Pancreas (tissue), 10 donors: ENCODE measurements around the gene ZNF692. TPM values are rescaled to one million over a fixed set of nuclear protein-coding genes. Genes with fewer than 3 reads are reported as not detected.

Source experiments
- ATAC-seq, 4 donors: fragments of 200-7000 bp; cut with Tn5 transposase; one replicate each; pipeline versions ENCODE4 v1.8.0 to v1.9.1; 2020; ENCODE audit warnings: mild to moderate bottlenecking in 4 of 4, moderate library complexity in 4 of 4
- DNase-seq, 6 donors: peaks; one replicate each; pipeline ENCODE4 v3.0.0-alpha.2; 2020
- FAIRE-seq: peaks from 2 replicates; lab custom pipeline; 2012; peaks lifted over from hg19 to GRCh38; lab: Jason Lieb, UNC
- H3K27ac ChIP-seq, 4 donors: fragments of 200-600 bp; sonication (generic); 1 replicate in 3 of 4; 2 replicates in 1 of 4; pipeline versions ENCODE4 v1.5.0 to v1.8.0; 2020
- H3K27me3 ChIP-seq, 4 donors: fragments of 200-600 bp; one replicate each; pipeline ENCODE4 v1.8.0; 2021
- H3K36me3 ChIP-seq, 3 donors: fragments of 200-600 bp; sonication (generic) in 1 of 3; one replicate each; pipeline versions ENCODE4 v1.5.0 to v1.8.0; 2020 to 2021
- H3K4me1 ChIP-seq, 3 donors: fragments of 200-600 bp; one replicate each; pipeline ENCODE4 v1.8.0; 2021
- H3K4me3 ChIP-seq, 4 donors: fragments of 200-600 bp; sonication (generic) in 2 of 4; one replicate each; pipeline versions ENCODE4 v1.5.0 to v1.8.0; 2020 to 2021
- H3K9me3 ChIP-seq, 4 donors: fragments of 200-600 bp; one replicate each; pipeline ENCODE4 v1.8.0; 2021
- WGBS, 2 donors: extraction: QIAGEN DNeasy Blood & Tissue Kit; methylation state at CpG; one replicate each; pipeline ENCODE4 v1.1.7; 2013; 5-methylcytosine and 5-hydroxymethylcytosine counted together
- intact Hi-C, 3 donors: fragments of 100-400 bp; cut with DNase I; formaldehyde crosslinking; loops; one replicate each; pipeline versions ENCODE4 v1.11.1 to v1.14.2; 2022
- polyA plus RNA-seq, 2 donors: library from polyadenylated mRNA; stranded (reverse); fragments of 200-250 nt; gene quantifications; one replicate each; pipeline ENCODE4 v1.2.3, GENCODE V29; 2013
- total RNA-seq, 6 donors: library from RNA; stranded (reverse); fragmentation: NEBNext Ultra II Directional in 4 of 6; extraction: Animal tissue kit (Norgen Biotek cat#: 25700) in 4 of 6; gene quantifications; one replicate each; pipeline versions ENCODE4 v1.2.1 to v1.2.4, GENCODE V29; 2021 to 2023
- TF ChIP-seq, protein P1 (sequence below), 4 donors: fragments of 200-600 bp; sonication (generic) in 3 of 4; IDR thresholded peaks; one replicate each; pipeline versions ENCODE4 v1.5.0 to v1.8.0; 2021; ENCODE audit warnings: antibody characterized with exemption in 4 of 4
- donor health status: healthy with polysubstance abuse.
- donor health status: DM: no; HTN: no; CAD: no; lungs with moderate emphysema.
- donor health status: DM: no; HTN: no; CAD: no.
- donor health status: control.
- donor health status: control.
- donor health status: Bipolar disorder and iron deficiency.
- donor health status: DM: yes; HTN: yes; CAD: no.
- donor health status: DM: no; HTN: no; CAD: no.
- donor health status: DM: no; HTN: no; CAD: no.
- donor health status: DM: yes; HTN: yes; CAD: no.

The ZNF692 gene
- total and polyA plus RNA-seq, 8 donors = 11.9 to 233 (median 21.6) TPM

- ATAC-seq (no peak), FAIRE-seq (no peak), DNase-seq (no peak)
- Histone ChIP-seq H3K27ac (no peak overlapping the region), H3K4me1 (peaks cover 0 to 7% (median 0%) of the 10 kb centered on the region in 3 donors), H3K9me3 (no peaks in the 10 kb centered on the region), H3K36me3 (peaks cover 0 to under 1% (median 0%) of the 10 kb centered on the region in 3 donors), H3K4me3 (no peak overlapping the region), H3K27me3 (no peaks in the 10 kb centered on the region)
- 89 to 91% methylated on average over 8 of the region's 8 CpGs for WGBS, 2 donors
- intact Hi-C loops = no loop called here
- TF ChIP-seq, protein P1, sequence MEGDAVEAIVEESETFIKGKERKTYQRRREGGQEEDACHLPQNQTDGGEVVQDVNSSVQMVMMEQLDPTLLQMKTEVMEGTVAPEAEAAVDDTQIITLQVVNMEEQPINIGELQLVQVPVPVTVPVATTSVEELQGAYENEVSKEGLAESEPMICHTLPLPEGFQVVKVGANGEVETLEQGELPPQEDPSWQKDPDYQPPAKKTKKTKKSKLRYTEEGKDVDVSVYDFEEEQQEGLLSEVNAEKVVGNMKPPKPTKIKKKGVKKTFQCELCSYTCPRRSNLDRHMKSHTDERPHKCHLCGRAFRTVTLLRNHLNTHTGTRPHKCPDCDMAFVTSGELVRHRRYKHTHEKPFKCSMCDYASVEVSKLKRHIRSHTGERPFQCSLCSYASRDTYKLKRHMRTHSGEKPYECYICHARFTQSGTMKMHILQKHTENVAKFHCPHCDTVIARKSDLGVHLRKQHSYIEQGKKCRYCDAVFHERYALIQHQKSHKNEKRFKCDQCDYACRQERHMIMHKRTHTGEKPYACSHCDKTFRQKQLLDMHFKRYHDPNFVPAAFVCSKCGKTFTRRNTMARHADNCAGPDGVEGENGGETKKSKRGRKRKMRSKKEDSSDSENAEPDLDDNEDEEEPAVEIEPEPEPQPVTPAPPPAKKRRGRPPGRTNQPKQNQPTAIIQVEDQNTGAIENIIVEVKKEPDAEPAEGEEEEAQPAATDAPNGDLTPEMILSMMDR (IDR thresholded peaks at IDR 0.05) = no peak
Measured at GRCh38 chr1:248853663-248854375, 5.1 kb downstream of the ZNF692 start.

DNA sequence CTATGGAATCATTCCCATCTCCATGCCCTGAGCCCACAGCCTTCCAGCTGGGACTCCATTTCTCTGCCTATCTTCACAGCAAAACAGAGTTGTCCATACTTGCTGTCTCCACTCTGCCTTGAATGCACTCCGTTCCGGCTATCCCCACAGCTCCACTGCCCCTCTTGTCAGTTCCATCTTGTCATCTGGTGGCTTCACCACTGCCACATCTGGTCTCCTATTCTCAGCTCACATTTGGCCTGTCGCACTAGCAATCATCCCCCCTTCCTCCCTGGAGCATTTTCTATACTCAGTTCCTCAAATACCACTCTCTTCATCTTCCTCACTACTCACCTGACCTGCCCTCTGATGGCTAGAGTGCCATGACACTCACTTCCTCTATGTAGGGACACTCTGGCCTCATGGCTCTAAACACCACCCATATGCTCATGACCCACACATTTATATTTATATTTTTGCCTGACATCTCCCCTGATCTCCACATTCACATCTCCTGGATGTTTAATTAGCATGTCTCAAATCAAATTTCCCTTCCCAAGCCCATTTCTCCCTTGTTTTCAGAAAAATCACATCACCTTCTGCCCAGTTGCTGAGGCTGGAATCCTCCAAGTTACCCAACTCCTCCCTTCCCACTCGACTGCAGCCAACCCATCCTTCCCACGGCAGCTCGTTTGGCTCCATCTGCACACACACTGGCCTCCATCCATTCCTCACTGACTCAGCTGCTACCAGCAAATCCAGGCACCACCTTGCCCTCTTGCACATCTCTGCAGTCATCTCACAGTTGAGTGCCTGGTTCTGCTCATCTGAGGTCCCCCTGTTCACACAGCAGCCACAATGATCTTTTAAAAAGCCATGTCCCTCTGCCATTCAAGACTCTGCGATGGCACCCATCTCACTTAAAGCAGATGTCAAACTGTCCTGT, 6.1 kb downstream of the ZNF692 start:
- H3K4me3 ChIP-seq = no peak overlapping the region
- H3K27me3 ChIP-seq = no peaks in the 10 kb centered on the region
- H3K36me3 ChIP-seq = peaks cover 3 to 11% (median 7%) of the 10 kb centered on the region in 3 donors
- no peak for ATAC-seq
- no peak for DNase-seq
- intact Hi-C loops = no loop called here
- H3K9me3 ChIP-seq = no peaks in the 10 kb centered on the region
- H3K4me1 ChIP-seq = peaks cover 0 to 5% (median 0%) of the 10 kb centered on the region in 3 donors
- FAIRE-seq = no peak
- WGBS, 2 donors = 88 to 93% methylated on average over 7 of the region's 7 CpGs
- TF ChIP-seq, protein P1 (IDR thresholded peaks at IDR 0.05) = no peak
- H3K27ac ChIP-seq = no peak overlapping the region

DNA sequence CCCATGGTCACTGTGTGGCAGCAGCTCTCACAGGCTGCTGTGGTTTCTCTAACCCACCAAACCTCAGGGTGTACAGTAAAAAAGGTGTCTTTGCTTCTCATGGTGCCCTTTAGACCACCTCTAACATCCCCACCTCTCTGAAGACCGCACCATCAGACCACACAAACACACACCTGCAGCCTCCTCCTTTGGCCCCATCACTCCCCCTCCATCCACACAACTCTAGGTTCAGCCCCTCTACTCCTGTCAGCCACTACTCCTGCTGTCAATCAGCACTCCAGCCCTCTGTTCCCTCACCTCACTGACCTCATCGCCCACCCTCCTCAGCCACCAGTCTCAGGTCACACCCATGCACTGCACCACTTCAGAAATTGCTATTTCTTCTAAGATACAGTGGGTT, 7.5 kb downstream of the ZNF692 start:
- no peaks in the 10 kb centered on the region for H3K4me1 ChIP-seq
- no peaks in the 10 kb centered on the region for H3K27me3 ChIP-seq
- FAIRE-seq (no peak), ATAC-seq (no peak), DNase-seq (no peak)
- H3K9me3 ChIP-seq = no peaks in the 10 kb centered on the region
- H3K27ac ChIP-seq = no peak overlapping the region
- H3K4me3 ChIP-seq = no peak overlapping the region
- H3K36me3 ChIP-seq = peaks cover 3 to 25% (median 16%) of the 10 kb centered on the region in 3 donors
- intact Hi-C loops = no loop called here
- 91 to 93% methylated on average over 2 of the region's 2 CpGs for WGBS, 2 donors
- TF ChIP-seq, protein P1 (IDR thresholded peaks at IDR 0.05) = no peak

- ATAC-seq = peak in 1 of 4 donors; percentile 4
Measured at GRCh38 chr1:248850536-248851251, 8.2 kb downstream of the ZNF692 start.

More at GRCh38 chr1:248850536-248851251, 8.2 kb downstream of the ZNF692 start:
- no peaks in the 10 kb centered on the region for H3K9me3 ChIP-seq
- no peak overlapping the region for H3K27ac ChIP-seq
- H3K27me3 ChIP-seq = no peaks in the 10 kb centered on the region
- 82 to 83% methylated on average over 10 of the region's 10 CpGs for WGBS, 2 donors
- no peaks in the 10 kb centered on the region for H3K4me1 ChIP-seq
- peaks cover 3 to 31% (median 20%) of the 10 kb centered on the region in 3 donors for H3K36me3 ChIP-seq
- DNase-seq (peak in 2 of 6 donors; percentile 8 to 57), FAIRE-seq (no peak)
- TF ChIP-seq, protein P1 (IDR thresholded peaks at IDR 0.05) = no peak
- H3K4me3 ChIP-seq = no peak overlapping the region
- intact Hi-C loops = no loop called here
